Head of caudate nucleus (tissue), 42 donors: ENCODE data around the gene ADAR.

Source experiments
- DNase-seq, 42 donors: peaks; one replicate each; pipeline versions ENCODE4 v3.0.0 to v3.0.0-alpha.2; 2020 to 2021; ENCODE audit warnings: mixed read lengths in 7 of 42
- intact Hi-C: fragments of 100-400 bp; cut with DNase I; formaldehyde crosslinking; loops from one replicate; pipeline ENCODE4 v1.15.0; 2022

The ADAR gene

DNA sequence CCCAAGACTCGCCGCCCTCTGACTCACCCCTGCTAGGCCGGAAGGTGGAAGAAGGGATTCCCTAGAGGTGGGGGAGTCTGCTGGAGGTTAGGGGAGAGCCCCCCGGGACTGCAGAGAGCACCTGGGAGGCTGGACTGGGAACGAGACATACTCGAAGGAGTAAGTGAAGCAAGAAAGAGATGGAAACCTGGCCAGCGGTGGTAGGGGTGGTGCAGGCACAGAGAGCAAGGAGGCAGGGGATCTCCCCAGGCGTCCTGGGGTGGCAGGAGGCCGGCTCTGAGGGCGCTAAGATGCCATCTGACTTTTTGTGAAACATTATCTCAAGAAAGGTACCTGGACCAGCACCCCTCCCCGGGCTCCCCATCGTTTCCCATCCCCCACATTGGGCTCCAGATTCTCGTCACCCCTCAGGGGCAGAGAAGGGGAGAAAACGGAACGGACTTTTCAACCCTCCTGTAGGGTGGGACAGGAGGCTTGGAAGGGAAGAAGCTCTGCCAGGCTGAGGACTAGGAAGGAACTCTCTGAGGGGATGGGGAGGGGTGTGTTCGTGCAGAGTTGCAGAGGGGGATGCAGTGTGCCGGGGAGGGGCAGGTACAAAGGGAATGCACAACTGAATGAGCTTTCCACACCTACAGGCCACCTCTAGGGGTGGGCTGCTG lies 39.7 kb downstream of the ADAR start:
- intact Hi-C loops: no loop called here
- DNase-seq: no peak

DNA sequence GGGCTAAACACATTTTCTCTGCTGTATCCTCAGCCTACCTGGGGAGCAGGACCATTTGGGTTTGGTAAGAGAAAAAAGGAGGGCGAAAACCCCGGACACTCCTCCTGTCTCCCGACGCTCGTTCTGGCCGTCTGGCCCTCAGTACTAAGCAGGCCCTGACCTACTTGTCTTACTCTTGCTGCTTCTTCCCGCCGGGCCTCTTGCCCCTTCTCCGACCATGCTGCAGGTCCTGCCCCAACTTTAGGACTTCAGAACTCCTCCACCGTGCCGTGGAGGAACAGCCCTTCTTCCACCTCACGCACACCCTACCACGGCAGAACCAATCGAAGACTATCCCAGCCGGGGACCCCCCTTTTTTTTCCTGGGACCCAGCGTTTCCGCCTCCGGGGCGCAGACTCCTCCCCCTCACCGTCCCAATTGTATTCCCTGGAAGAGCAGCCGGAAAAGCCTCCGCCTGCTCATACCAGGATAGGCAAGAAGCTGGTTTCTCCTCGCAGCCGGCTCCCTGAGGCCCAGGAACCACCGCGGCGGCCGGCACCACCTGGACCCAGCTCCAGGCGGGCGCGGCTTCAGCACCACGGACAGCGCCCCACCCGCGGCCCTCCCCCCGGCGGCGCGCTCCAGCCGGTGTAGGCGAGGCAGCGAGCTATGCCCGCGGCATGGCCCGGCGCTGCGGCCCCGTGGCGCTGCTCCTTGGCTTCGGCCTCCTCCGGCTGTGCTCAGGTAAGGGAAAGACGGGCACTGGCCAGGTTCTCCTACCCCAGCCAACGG lies 40.4 kb downstream of the ADAR start, which contains the start of gene CHRNB2:
CHRNB2 (plus strand) TSS at position 393 of the 771 bp plus-strand sequence; CDS start at position 660, 267 bp downstream.
- intact Hi-C loops: no loop called here
- DNase-seq: peak; percentile 32 to 86 (median 71)

DNA sequence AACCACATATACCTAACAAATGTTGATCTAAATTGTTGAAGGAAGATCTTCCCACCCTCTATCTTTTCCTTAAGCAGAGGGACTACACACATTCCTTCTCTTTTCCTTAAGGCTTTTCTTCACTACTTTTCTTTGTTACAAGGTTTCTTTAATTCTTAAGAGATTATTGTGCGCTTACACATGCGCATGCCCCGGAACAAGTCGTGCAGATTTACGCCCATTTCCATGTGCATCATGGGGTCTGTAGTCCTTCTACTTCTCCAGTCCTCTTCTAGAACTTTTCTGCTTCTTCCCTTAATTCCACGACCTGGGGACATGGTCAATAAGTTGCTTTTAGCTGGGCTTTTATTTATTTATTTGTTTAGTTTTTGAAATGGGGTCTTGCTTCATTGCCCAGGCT lies 42.1 kb downstream of the ADAR start:
- no peak for DNase-seq
- intact Hi-C loops: no loop called here

GRCh38 chr1:154559466-154560044 lies 48.4 kb downstream of the ADAR start:
- peak; percentile 77 to 97 (median 92) for DNase-seq
- intact Hi-C loops: loop anchor here (5.0 kb wide), 5 partner anchors 48 to 378 kb away; partner anchors contain the start of genes ADAR, KCNN3, PMVK and UBAP2L

- DNase-seq: peak; percentile 98 to 100 (median 99)
- intact Hi-C loops: loop anchor here (5.0 kb wide), 5 partner anchors 48 to 378 kb away; partner anchors contain the start of genes ADAR, KCNN3, PMVK and UBAP2L
Observed at GRCh38 chr1:154558720-154559465, 49.1 kb downstream of the ADAR start.

- peak in 17 of 42 donors; percentile 18 to 59 (median 36) for DNase-seq
Observed at GRCh38 chr1:154557939-154558719, 49.9 kb downstream of the ADAR start, which contains the start of gene UBE2Q1. Gene UBE2Q1, minus strand, starts transcription at chr1:154558662. Its CDS starts 109 bp downstream, at chr1:154558553.

GRCh38 chr1:154557248-154557938 lies 50.6 kb downstream of the ADAR start:
- intact Hi-C loops: loop anchor here (5.0 kb wide), 5 partner anchors 50 to 380 kb away; partner anchors contain the start of genes ADAR, KCNN3, PMVK and UBAP2L
- no peak for DNase-seq

More at GRCh38 chr1:154557939-154558719, 49.9 kb downstream of the ADAR start, which contains the start of gene UBE2Q1:
- intact Hi-C loops: loop anchor here (5.0 kb wide), 5 partner anchors 49 to 379 kb away; partner anchors contain the start of genes ADAR, KCNN3, PMVK and UBAP2L

GRCh38 chr1:154556422-154556821 lies 51.6 kb downstream of the ADAR start:
- DNase-seq: no peak
- intact Hi-C loops: loop anchor here (5.0 kb wide), 5 partner anchors 51 to 381 kb away; partner anchors contain the start of genes ADAR, KCNN3, PMVK and UBAP2L

DNA sequence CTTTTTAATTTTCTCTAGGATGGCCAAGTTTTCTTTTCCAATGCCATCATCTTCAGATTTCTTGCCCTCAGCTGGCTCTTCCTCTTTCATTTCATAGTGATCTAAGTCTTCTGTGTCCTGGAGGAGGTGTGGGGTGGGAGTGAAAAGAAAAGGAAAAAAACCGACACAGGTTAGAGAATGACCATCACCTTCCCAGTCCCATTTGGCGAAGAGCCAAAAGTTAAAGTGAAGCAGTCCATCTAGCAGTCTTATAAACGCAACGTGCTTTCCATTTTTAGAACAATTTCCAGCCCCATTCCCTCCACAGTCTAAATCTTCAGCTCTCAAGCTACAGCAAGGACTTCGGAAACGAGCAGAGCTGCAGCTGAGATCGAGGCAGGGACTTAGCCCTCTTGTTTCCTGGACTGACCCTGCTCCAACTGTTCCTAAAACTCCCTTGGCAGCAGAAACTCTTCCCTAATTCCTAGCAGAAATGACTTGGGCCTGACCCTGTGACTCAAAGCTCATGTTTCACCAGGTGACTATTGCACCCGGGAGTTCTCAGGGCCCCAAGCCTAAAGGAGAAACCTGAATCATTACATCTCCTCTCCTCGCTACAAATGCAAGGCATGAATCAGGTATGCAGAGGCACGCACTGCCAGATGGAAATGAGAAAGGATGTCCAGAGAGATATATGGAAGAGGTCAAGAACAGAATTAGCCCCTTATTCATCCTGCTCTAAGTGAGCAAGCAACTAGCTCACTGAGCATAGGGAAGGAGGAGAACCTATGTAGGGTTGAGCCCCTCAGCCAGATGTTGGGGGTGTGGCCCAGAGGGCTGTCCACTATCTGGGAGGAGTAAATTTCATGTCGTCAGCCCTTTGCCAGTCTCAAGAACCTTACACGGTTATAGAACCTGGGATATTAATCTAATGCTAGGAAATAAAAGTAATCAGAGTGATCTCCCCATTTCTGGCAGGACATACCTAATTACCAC lies 54.6 kb downstream of the ADAR start:
- no peak for DNase-seq
- intact Hi-C loops: no loop called here

DNA sequence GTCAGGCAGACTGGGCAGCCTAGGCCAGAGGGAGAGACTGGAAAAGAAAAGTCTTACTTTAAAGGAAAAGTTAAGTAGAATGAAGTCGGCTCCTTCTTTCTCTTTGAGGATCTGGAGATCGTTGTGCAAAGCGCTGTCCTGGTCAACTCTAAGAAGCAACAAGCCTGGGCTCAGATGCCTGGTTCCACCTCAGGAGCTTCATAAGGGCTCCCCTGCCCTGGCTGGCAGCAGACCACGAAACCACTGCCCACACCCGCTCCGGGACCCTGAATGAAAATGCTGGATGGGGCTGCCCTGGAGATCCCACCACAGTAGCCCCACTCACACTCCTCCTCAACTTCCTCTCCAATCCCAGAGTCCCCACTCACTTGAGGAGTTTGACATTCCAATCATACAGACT lies 56.0 kb downstream of the ADAR start:
- intact Hi-C loops: no loop called here
- no peak for DNase-seq

DNA sequence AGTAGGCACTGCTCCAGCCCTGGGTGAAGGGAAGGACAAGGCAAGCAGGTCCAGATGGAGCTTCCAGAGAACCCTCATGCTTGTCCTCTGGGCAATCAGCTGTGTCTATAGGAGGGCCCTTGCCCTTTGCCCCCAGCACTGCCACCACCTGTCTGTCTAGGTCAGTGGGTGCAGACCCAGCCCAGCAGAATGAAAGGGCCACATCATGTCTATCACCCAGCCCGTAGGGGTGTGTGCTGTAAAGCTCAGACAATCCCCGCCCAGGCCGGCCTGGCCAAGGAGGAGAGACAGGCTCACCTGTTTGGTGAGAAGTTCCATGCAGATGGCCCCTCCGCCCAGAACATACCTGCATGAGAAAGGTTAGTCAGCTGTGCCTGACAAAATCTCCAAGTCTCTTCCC lies 56.5 kb downstream of the ADAR start:
- intact Hi-C loops: no loop called here
- DNase-seq: no peak

DNA sequence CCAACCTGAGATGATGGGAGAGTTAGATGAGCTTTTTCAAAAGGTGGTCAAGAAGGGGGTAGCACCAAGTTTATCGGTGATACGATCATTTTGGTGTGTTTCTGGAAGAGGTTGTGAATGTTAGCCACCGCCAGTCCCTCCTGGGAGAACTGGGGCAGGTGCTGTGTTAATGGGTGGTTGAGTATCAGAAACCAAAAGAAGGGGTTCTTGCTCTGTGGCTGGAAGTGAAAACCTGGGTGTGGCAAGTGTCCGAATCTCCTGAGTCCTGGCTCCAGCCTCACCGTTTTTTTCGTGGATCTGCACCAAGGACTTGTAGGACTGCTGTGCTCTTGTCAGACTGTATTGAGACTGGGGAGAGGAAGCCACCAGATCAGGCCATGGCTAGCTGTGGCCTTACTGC lies 57.3 kb downstream of the ADAR start:
- intact Hi-C loops: no loop called here
- no peak for DNase-seq

- intact Hi-C loops: no loop called here
- DNase-seq: no peak
Observed at GRCh38 chr1:154550070-154550469, 57.9 kb downstream of the ADAR start.

- intact Hi-C loops: loop anchor here (5.0 kb wide), 1 partner anchor 67 kb away; no protein-coding TSS in a partner anchor
- no peak for DNase-seq
Observed at GRCh38 chr1:154549202-154549770, 58.7 kb downstream of the ADAR start.

- intact Hi-C loops: loop anchor here (5.0 kb wide), 1 partner anchor 66 kb away; no protein-coding TSS in a partner anchor
- no peak for DNase-seq
Observed at GRCh38 chr1:154548028-154548427, 60.0 kb downstream of the ADAR start.
